HG03175 (cell line): ENCODE data around the gene HNRNPH2.

Experiments
- ATAC-seq: cut with Tn5 transposase; IDR thresholded peaks from one replicate; pipeline ENCODE4 v1.9.1; 2021; ENCODE audit warnings: mild to moderate bottlenecking, moderate library complexity; ENCODE audit not compliant: unreplicated experiment

The HNRNPH2 gene

DNA sequence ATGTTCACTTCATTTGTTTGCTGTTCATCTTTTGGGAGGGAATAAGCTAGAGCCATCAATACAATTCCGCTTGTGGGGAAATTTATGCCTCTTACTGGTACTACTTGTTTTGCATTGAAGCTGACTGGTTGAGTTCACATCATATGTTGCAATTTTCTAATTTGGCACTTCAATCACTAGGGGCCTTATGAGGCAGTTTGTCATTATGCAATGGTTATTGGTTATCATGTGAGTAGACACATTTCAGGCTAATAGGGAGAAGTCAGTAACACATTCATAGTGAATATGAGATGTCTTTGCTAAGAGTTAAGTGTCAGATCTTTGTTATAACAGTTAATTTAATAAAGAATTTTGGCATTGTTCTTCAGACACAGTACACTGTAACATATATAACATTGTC lies 12.2 kb upstream of the HNRNPH2 start:
- ATAC-seq = no peak

DNA sequence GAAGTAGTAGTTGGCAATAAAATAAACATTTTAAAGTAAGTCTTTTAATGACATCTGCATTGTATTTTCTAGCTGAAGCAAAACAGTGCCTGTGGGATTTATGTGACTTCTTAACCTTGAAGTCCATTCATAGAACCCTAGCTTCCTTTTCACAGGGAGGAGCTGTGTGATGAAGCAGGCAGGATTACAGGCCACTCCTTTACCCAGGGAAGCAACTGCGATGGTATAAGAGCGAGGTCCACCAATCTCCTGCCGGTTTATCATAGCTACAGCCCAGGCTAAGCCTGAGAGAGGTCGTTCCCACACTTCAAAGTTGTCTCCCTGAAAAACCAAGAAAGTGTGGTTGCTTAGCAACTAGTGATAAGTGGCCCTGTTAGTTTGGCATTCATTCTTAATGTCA lies 10.2 kb upstream of the HNRNPH2 start:
- no peak for ATAC-seq

DNA sequence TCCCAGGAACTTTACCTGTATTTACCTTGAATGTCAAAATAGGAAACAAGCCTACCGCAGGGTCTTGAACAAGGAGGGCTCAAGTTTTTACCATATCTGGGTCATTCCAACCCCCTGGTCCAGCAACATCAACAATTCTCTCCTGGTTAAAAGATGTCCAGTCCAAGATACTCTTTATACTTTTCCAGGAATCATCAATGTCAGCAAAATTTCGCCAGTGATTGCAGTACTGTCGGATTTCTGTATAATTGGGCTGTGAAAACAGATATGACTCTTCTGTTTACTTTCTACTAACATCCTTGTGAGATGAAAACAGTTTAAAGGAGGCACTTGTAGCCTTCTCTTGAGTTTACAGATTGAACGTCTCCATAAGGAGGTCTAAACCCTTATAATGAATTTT lies 9.3 kb upstream of the HNRNPH2 start:
- no peak for ATAC-seq

DNA sequence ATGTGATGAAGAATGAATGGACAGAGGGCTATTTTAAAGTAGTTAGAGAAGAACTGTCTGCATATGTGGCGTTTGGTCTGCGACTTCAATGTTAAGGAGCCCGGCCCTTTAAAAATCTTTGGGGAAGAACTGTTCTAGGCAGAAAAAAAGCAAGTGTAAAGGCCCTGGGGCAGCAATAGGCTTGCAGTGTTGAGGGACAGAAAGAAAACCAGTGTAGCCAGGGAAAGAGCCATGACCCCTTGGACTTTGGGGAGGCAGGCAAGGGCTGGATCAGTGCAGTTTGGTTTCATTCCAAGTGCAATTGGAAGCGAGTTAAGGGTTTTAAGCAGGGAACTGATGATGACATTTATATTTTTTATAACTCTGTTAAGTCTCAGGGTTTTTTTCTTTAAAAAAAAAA lies 8.2 kb upstream of the HNRNPH2 start:
- no peak for ATAC-seq

DNA sequence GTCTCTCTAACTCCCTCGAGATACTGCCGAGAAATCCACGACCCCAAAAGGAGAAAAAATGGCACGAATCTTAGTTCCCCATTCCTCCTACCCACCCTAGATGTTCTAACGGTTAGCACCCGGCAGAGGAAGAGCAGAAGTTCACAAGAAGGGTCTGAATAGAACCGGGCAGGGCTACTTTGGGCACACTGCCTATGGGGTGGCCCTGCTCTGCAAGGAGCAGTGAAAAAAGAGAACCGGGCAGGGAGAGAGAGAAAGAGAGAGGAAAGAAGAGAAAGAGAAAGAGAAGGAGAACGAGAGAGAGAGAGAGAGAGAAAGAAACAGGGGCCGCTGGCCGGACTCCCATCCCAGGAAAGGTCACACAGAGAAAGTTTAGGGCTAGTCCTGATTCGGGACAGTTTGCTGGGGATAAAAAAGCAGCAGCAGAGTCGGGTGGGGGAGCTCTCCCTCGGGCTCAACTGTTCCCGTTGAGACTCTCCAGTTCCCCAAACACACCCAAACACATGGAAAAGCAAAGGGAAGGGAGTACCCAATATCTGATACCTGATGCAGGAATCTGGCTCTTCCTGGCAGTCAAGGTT lies 765 bp upstream of the HNRNPH2 start:
- ATAC-seq = no peak

DNA sequence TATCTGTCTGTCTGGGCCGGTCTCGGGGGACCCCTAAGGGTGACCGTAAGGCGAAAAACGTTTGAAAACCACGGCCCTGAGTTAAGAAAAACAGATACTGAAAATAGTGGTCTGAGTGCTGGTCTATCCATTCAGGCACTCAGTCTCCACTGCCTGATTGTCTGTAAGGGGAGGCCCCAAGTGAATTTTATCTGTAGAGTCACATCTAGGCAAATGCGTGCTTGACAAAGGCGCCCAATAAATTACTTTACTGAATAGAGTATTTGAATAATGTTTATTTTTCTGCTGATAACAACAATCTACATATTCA lies 465 bp downstream of the HNRNPH2 start:
- no peak for ATAC-seq

DNA sequence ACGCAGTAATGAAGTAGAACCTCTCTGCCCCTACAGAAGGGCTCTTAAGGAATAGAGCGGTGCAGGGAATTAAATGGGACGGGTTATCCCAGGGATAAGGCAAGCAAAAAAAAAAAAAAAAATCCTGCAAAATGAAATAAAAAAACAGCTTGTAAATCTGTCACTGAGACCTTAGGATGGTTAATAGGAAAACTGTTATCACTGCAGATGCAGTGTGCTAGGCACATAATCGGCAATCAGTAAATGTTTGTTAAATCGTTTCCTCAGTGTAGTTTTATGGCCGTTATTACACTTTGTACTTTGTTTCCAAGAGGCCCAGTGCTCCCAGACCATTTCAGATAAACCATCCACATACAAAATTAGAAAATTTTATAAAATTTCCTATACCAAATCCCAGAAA lies 1.0 kb downstream of the HNRNPH2 start:
- ATAC-seq = no peak

DNA sequence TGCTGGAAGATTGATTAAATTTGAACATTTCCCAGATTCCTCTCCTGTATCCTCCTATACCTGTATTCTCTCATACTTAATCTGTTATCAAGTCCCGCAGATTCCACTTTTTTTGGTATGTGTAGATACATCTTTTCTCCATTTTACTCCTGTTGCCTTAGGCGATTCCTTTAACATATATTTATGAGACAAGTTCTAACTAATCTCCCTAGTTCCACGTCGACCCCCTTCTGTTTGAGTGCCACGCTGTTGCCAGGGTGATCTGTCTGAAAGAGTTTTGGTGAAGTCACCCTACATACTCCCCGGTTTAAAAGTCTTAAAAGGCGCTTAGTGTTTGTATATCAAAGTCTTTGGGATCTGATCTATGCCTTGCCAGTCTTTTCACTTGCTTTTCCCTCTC lies 2.4 kb downstream of the HNRNPH2 start:
- ATAC-seq = no peak

DNA sequence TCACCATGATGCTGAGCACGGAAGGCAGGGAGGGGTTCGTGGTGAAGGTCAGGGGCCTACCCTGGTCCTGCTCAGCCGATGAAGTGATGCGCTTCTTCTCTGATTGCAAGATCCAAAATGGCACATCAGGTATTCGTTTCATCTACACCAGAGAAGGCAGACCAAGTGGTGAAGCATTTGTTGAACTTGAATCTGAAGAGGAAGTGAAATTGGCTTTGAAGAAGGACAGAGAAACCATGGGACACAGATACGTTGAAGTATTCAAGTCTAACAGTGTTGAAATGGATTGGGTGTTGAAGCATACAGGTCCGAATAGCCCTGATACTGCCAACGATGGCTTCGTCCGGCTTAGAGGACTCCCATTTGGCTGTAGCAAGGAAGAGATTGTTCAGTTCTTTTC lies 4.0 kb downstream of the HNRNPH2 start:
- ATAC-seq = no peak

DNA sequence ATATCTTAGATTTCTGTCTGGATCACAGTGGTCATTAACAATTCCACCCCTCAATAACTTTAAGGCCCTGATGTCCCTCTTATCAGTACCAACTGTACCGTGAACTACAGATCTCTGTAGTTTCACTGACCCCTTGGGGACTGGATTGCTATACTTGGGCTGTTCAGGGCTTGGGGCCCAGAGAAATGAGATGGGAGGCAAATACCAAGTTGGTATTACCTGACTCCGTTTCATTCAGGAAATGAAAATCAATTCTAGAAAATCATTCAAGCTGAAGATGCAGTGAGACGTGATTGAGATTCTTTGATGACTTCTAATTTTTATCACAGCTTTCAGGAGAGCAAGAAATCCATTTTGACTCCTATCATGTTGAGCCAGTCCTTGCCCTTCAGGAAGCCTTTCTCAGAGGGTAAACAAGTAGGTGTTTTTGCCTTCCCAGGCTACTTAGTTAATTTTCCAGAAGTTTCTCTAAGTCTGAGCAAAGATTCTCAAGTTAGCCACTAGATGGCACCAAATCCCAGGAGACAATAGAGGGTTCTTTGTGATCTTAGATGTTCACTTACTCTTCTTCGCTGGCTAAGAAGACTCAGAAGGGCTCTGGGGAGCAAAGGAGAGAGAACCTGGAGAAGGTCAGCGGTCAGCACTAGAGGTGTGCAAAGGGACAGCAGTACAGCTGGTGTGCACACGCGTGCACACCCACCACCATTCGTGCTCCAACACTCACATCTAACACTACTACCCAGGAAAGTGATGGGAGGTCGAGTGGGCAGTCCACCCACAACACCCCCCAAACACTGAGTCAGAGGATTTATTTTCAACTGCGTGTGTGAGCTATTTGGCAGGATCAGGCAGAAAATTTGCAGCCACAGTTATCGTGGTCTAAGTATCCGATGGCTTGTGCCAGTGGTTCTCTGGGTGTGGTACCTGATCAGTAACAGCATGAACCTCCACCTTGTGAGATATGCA lies 7.4 kb downstream of the HNRNPH2 start:
- ATAC-seq = peak; percentile 62

DNA sequence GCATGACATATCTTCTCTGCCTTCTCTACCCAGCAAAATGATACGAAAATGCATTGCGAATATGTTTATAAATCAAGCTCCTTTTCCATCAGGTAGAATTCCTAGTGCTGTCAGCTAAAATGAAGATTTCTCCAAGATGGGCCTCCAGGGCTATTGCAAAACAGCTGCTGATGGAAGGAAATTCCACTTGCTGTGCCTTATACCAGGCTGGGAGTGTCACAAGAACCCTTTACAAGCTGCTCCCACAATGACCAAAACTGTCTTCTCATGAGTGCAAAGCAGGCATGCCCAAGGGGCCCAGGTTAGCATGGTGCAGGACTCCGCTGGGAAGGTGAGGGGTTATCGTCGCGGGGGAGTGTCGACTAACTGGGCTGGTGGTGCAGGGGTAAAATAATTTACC lies 8.7 kb downstream of the HNRNPH2 start:
- no peak for ATAC-seq

DNA sequence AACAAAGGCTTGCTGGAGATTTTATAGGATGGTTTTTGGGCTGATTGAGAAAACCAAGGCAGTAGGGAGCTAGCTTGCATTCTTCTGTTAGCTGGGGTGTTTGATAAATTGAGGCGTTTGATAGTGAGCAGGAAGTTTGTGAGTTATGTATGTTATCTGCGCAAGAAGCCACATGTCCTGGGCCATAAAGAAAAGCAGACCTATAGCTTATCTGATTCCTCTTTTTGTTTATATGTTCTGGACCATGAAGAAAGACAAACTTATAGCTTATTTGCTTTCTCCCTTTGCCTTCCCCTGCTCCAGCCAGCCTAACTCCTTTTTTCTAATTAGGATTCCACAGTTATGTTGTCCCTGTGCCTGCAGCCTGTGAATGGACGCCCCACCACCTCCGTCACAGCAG lies 9.2 kb downstream of the HNRNPH2 start:
- ATAC-seq = no peak

DNA sequence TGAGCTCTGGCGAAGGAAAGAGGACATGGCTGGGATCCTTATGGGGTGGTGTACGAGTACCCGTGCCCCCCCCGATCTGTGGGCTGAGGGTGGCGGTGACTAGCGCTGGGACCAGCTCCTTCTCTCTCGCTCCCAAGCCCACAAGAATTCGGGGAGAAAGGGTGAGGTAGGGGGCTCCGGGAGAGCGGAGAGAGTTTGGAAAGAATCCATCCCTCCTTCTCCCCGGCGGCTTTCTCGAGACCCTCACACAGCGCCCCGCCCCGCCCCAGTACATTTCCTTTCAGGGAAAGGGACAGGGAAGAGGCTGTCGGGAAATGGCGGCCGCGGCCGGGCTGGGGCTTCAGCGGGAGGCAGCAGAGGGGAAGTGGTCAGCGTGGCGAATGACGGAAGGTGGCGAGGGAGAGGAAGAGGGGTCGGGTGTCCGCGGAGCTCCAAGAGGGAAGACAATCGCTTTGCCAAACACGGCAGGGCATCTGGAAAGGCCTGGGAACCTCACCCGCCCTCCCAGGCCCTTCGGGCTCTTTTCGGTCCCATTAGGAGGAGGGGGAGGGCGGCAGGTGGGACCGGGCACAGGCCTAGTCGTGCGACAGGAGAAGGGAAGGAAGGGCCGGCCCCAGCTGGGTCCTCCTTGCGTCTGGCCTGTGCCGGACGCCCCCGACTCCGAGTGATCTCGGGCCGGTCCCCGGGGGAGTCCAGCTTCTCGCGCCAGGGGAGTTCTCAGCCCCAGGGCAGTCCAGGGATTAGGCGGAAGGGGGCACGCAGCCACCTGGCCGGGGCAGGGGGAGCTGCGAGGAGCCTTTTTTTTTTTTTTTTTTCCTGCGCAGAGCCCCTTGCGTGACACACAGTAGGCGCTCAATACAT lies 10.2 kb downstream of the HNRNPH2 start:
- peak; percentile 47 for ATAC-seq

DNA sequence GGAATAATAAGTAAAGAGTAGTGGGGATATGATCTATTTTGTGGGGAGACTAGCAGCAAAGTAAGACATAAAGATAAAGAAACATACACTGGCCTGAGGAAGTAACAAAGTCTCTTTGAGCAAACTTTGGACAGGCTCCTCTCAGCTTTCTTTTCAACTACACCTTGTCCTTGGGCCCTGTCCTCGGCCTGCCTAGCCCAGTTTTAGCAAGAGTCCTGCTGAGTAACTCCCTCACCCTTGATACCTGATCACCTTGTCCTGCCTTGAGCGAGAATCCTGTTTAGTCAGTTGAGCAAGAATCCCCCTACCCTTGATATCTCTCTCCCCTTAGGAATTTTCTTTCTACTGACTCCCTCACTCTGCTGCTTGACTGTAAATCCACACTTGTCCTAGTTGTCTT lies 11.5 kb downstream of the HNRNPH2 start:
- no peak for ATAC-seq

DNA sequence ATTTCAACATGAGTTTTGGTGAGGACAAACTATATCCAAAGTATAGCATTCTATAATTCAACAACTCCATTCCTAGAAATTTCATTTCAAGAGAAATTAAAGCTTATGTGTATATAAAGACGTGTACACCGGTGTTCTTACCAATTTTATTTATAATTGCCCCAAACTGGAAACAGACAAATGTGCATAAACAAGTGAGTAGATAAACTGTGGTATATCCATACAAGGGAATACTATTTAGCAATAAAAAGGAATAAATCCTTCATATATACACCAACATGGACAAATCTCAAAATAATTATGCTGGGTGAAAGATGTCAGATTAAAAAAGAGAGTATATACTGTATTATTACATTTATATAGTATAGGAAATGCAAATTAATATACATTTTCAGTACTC lies 19.9 kb downstream of the HNRNPH2 start:
- no peak for ATAC-seq

DNA sequence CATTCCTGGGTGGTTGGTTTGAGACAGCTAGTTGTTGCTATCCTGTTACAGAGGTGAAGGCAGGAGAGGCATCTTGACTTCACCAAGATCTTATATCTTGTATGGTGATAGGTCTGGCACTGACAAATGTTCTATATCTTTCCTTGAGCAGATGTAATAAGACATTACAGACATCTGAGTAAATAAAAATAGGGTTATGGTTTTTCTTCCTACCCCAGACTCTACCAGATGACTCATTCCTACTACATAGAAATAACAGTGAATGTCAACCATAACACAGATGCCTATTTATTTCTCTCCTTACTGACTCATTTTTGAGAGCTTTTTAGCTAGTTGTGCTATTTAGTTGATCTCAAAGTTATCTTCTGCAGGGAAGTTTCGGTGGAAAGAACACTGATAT lies 21.9 kb downstream of the HNRNPH2 start:
- ATAC-seq = peak; percentile 38

DNA sequence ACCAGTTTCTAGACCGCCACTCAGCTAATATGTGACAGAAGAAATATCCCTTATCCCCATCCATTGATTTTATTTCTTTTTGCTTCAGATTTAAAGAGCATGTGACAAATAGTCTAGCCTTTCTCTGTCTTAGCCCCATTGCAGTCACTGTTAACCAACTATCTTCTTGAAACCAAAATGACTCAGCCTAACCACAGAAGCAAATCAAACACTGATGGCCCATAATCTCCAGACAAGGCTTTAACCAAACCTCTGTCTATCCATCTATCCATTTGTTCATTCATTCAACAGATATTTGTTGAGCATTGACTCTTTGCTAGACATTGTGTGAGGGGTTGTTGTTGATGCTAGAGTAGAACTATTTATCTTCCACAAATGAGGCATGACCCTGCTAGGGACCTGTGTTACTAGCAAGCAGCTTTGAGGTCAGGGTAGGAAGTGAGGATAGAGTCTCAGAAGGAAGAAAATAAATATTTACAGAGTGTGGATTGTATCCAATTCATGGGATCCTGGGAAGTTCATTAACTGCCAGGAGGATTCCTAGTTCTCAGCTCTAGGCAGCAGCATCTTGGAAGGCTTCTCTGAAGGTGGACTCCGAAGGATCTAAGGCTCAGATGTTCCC lies 22.5 kb downstream of the HNRNPH2 start:
- ATAC-seq = peak; percentile 92

DNA sequence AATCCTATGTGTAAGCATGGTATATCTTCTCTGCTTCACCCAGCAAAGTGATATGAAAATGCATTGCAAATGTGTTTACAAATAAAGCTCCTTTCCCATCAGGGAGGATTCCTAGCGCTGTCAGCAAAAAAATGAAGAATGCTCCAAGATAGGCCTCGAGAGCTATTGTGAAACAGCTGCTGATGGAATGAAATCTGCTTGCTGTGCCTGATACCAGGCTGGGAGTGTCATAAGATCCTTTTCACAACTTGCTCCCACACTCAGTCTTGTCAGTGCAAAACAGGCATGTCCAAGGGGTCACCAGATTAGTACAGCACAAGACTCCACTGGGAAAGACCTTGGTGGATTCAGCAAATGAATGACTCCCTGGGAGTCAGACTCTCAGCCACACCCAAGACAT lies 34.1 kb downstream of the HNRNPH2 start:
- ATAC-seq = no peak

DNA sequence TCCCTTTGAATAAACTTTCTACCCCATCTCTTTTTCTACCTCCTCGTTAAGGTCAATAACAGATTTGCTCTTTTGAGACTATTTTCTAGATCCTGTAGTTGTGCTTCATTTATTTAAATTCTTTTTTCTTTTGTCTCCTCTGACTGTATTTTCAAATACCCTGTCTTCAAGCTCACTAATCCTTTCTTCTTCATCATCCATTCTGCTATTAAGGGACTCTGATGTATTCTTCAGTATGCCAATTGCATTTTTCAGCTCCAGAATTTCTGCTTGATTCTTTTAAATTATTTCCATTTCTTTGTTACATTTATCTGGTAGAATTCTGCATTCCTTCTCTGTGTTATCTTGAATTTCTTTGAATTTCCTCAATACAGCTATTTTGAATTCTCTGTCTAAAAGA lies 41.3 kb downstream of the HNRNPH2 start:
- ATAC-seq = no peak

DNA sequence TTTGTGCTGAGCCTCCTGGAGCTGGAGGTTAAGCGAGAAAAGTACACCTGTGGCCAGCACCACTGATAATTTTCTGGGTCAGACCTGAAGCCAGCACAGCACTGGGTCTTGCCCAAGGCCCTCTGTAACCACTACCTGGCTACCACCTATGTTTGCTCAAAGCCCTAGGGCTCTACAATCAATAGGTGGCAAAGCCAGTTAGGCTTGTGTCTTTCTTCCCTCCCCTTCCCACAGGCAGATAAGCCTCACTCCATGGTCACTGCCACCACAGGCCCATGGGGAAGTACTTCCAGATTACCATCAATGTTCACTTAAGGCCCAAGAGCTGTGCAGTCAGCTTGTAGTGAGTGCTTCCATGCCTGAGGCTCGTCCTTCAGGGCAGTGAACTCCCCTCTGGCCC lies 42.1 kb downstream of the HNRNPH2 start:
- ATAC-seq = no peak

DNA sequence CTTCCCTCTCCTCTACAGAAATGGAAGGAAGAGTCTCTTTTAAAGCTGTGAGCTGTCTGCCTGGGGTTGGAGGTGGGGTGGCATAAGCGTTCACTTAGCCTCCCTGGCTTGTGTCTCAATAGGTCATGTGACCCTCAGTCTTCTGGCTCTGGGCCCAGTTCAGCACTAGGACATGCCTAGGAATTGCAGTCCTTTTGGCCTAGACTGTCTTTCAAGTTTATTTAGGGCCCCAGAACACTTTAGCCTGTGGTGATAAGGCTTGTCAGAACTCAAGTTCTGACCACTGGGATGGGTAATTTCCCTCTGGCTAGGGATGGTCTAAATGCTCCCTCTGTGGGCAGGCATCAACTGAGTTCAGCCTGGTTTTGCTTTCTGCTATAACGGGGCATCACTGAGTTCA lies 42.9 kb downstream of the HNRNPH2 start:
- ATAC-seq = no peak
